Tibial artery (tissue), 4 donors: Measurements from ENCODE around the gene HSD11B1L.
"Not testable (repeated sequence)": the region's sequence is repeated elsewhere in the genome, so short reads cannot be mapped to it uniquely, and the experiment has no call there.

Experiments
- DNase-seq, 2 donors: peaks; one replicate each; pipeline ENCODE4 v3.0.0-alpha.2; 2019
- H3K27ac ChIP-seq, 2 donors: fragments of 200-600 bp; sonication (generic) in 1 of 2; 1 replicate in 1 of 2; 2 replicates in 1 of 2; pipeline ENCODE4 v1.5.1; 2018 to 2019; ENCODE audit warnings: mild to moderate bottlenecking in 1 of 2
- H3K27me3 ChIP-seq, 2 donors: fragments of 200-600 bp; sonication (generic) in 1 of 2; one replicate each; pipeline versions ENCODE4 v1.5.1 to v1.6.0; 2016 to 2019
- H3K36me3 ChIP-seq, 3 donors: fragments of 200-600 bp; sonication (generic) in 2 of 3; one replicate each; pipeline ENCODE4 v1.5.1; 2016 to 2019; ENCODE audit warnings: mild to moderate bottlenecking in 2 of 3
- H3K4me1 ChIP-seq, 4 donors: fragments of 200-600 bp; sonication (generic) in 2 of 4; 1 replicate in 3 of 4; 2 replicates in 1 of 4; pipeline ENCODE4 v1.5.1; 2016 to 2019
- H3K4me3 ChIP-seq, 2 donors: fragments of 200-600 bp; sonication (generic) in 1 of 2; 1 replicate in 1 of 2; 2 replicates in 1 of 2; pipeline ENCODE4 v1.5.1; 2018 to 2019; ENCODE audit warnings: mild to moderate bottlenecking in 2 of 2
- H3K9me3 ChIP-seq, 3 donors: fragments of 200-600 bp; sonication (generic) in 1 of 3; one replicate each; pipeline ENCODE4 v1.5.1; 2016 to 2019
- intact Hi-C: fragments of 100-400 bp; cut with DNase I; formaldehyde crosslinking; loops from one replicate; pipeline ENCODE4 v1.15.0; 2023; ENCODE audit warnings: low total_unique reads
- TF ChIP-seq, protein P1 (sequence below), 2 experiments: fragments of 200-600 bp in 1 of 2; fragments of 450-650 bp in 1 of 2; IDR thresholded peaks; one replicate each; pipeline ENCODE4 v1.5.1; 2017 to 2019; ENCODE audit warnings: antibody characterized with exemption in 2 of 2, mild to moderate bottlenecking in 1 of 2, moderate library complexity in 1 of 2

The HSD11B1L gene

DNA sequence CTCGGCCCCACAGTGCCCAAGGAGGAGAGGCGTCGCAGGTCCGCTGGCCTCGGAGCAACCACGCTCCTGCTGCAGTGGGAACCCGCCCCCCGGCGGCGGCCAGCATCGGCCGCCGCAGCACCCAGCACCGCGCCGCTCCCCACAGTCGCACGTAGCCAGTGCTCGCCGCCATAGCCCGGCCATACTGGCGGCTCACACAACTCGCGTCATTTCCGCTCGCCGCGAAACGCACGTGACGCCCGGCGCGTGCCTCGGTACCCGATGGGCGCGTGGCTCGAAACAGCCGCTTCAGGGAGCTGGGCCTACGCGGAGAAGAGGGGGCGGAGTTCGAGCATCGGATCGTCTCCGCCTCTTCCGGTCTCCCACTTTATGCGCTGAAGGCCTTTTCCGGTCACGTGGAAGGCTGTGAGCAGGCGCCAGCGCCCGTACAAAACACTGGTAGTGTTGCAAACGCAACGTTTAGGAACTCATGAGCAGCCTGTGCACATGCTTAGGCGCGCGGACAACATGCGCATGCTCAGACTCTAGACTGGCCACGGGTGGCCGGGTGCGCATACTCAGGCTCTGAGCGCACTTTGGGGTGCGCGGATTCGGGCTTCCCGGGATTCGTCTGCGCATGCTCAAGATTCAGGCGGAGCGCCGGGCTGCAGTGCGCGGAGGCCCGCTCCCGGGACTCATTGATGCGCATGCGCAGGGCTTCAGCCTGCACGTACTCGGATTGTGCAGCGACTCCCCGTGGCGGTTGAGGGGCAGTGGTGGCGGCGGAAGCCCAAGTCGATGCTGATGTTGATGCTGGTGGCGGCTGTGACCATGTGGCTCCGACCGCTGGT lies 39.3 kb downstream of the HSD11B1L start, which contains the start of the genes CATSPERD and LONP1:
Gene CATSPERD, plus strand, starts transcription at position 677 of the 830 bp plus-strand sequence. Its CDS starts 101 bp downstream, at position 778.
Gene LONP1, minus strand, starts transcription at position 186 of the 830 bp plus-strand sequence. Its CDS starts 14 bp downstream, at position 172.
- peaks cover 0 to 6% (median 0%) of the 10 kb centered on the region in 3 donors for H3K36me3 ChIP-seq
- no peaks in the 10 kb centered on the region for H3K9me3 ChIP-seq
- no peaks in the 10 kb centered on the region for H3K27me3 ChIP-seq
- peak; percentile 97 to 99 for DNase-seq
- H3K4me3 ChIP-seq, result peak within 1 kb of the TSS; percentile 73 to 94
- intact Hi-C loops, result no loop called here
- TF ChIP-seq, protein P1, sequence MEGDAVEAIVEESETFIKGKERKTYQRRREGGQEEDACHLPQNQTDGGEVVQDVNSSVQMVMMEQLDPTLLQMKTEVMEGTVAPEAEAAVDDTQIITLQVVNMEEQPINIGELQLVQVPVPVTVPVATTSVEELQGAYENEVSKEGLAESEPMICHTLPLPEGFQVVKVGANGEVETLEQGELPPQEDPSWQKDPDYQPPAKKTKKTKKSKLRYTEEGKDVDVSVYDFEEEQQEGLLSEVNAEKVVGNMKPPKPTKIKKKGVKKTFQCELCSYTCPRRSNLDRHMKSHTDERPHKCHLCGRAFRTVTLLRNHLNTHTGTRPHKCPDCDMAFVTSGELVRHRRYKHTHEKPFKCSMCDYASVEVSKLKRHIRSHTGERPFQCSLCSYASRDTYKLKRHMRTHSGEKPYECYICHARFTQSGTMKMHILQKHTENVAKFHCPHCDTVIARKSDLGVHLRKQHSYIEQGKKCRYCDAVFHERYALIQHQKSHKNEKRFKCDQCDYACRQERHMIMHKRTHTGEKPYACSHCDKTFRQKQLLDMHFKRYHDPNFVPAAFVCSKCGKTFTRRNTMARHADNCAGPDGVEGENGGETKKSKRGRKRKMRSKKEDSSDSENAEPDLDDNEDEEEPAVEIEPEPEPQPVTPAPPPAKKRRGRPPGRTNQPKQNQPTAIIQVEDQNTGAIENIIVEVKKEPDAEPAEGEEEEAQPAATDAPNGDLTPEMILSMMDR (IDR thresholded peaks at IDR 0.05), result peak; percentile 91 to 94
- peak within 1 kb of the TSS; percentile 93 to 97 for H3K27ac ChIP-seq
- H3K4me1 ChIP-seq, result peaks cover 0 to 31% (median 21%) of the 10 kb centered on the region in 4 donors

DNA sequence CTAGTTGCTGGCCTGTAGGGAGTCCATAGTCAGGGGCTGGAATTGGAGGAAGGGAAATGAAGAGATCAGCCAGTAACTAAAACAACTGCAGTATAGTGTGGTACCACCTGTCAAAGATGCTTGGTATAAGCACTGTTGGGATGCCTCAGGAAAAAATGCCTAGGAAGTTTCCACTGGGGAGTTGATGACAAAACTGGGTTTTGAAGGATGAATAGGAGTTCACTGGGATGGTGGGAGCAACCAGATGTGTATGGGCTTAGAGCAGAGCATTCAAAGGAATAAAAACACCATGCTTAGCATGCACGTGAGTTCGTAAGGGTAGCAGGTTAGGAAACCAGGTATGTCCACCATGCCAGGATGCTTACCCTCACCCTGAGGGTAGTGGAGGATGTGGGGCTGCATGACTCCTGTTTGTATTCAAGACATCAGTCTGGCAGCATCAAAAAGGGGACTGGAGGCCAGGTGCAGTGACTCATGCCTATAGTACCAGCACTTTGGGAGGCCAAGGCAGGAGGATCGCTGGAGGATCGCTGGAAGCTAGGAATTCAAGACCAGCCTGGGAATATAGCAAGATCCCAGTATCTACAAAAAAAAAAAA lies 46.7 kb downstream of the HSD11B1L start:
- H3K27ac ChIP-seq, result no peak overlapping the region
- intact Hi-C loops, result no loop called here
- H3K4me3 ChIP-seq, result no peak overlapping the region
- TF ChIP-seq, protein P1 (IDR thresholded peaks at IDR 0.05), result no peak
- no peaks in the 10 kb centered on the region for H3K4me1 ChIP-seq
- no peaks in the 10 kb centered on the region for H3K36me3 ChIP-seq
- H3K9me3 ChIP-seq, result peaks cover 0 to 16% (median 6%) of the 10 kb centered on the region in 3 donors
- no peak for DNase-seq
- no peaks in the 10 kb centered on the region for H3K27me3 ChIP-seq

DNA sequence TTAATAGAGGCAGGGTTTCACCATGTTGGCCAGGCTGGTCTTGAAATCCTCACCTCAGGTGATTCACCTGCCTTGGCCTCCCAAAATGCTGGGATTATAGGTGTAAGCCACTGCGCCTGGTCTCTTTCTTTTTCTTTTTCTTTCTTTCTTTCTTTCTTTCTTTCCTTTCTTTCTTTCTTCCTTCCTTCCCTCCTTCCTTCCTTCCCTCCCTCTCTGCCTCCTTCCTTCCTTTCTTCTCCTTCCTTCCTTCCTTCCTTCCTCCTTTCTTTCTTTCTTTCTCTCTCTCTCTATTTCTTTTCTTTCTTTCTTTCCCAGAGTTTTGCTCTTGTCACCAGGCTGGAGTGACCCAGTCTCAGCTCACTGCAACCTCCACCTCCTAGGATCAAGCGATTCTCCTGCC lies 52.3 kb downstream of the HSD11B1L start:
- H3K36me3 ChIP-seq, H3K27me3 ChIP-seq, H3K27ac ChIP-seq, intact Hi-C loops, H3K4me1 ChIP-seq, DNase-seq, H3K4me3 ChIP-seq: not testable (repeated sequence)
- H3K9me3 ChIP-seq, result peaks cover 0 to 16% (median 6%) of the 10 kb centered on the region in 3 donors
